Measurements from ENCODE around the gene TMEM150A.
"Not testable (repeated sequence)": the region's sequence is repeated elsewhere in the genome, so short reads cannot be mapped to it uniquely, and the experiment has no call there.

Gene TMEM150A

DNA sequence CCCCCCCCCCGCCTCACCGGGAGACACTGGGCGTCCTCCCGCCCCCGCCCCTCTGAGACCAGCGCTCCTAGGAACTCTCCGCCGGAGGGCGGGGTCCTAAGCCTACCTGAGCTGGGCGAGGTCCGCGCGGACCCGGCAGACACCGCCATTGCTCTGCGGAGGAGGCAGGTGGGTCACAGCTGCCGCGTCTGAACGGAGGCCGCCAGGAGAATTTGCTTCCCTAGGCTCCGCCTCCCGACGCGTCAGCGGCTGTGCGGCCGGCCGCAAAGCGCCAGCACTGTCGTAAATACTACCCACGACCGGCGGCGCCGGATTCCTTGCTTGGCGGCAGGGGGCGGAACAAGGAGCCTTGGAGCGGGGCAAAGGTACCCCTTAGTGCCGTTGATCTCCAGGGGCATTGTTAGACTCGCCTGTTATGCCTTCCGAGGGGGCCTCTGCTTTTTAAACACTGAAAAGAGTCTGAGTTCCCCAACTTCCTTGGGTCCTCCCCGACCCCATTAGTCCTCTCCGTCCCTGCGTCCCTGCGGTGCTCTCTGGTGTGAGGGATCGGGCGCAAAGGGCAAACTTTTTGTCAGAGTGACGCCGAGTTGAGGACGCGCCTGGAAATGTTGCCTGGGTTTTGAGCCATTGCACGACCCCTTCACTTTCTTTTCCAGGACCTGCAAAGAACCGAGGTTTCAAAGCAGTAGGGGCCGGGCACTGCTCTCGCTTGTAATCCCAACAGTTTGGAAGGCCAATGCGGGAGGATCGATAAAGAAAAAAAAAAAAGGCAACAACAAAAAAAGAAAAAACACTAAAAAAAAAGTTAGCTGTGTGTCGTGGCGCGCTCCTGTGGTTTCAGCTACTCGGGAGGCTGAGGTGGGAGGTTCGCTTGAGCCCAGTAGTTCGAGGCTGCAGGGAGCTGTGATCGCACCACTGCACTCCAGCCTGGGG, 41.0 kb downstream of the TMEM150A start, which contains the start of gene GGCX:
Gene GGCX (minus strand): TSS at position 214 of the 933 bp plus-strand sequence. CDS start 65 bp downstream, at position 149.
- DNase-seq = peak; percentile 79

DNA sequence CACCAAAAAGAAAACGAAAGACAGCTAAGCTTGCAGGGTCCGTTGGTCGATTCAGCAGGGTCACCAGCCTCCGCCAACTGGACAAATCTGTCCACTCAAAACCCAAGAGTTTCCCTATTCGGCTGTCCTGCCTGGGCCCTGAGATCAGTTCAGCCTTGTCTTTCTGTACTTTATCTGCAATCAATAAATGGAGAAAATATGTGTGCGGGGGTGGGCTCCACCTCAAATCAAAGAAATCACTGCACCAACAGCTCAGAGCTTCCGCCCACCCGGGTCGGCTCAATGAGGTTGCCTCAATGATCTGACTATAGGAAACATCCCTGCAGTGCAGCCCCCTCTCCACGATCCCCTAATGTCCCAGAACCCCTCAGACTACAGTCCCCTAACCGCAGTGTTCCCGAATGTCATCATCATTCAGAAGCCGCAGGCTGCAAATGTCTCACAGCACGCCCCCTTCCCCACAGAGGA, 41.7 kb downstream of the TMEM150A start:
- no peak for DNase-seq

DNA sequence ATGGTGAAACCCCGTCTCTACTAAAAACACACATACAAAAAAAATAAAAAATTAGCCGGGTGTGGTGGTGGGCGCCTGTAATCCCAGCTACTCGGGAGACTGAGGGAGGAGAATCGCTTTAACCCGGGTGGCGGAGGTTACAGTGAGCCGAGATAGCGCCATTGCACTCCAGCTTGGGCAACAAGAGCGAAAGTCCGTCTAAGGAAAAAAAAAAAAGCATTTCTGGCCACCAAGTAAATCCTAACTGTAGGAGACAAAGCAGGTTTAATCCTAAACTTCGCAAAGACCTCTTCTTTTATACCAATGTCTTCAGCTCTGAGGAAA, 42.1 kb downstream of the TMEM150A start:
- DNase-seq = not testable (repeated sequence)

DNA sequence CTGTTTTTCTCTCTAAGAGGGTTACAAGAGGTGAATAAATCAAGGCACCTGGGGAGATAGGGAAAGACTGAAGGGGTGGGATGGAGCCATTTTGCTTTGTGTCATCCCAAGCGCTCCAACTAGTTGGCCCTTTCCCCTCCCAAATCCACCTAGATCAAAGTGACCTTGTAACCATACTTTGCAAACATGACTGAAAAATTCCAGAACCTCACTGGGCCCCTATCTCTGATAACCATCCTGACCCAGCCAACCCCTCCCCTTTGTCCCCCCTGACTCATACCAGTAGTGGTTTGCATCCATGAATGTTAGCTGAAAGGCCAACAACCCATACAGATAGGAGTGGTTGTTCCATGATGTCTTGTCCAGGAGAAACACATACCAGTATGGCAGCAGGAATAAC, 44.3 kb downstream of the TMEM150A start:
- no peak for DNase-seq

DNA sequence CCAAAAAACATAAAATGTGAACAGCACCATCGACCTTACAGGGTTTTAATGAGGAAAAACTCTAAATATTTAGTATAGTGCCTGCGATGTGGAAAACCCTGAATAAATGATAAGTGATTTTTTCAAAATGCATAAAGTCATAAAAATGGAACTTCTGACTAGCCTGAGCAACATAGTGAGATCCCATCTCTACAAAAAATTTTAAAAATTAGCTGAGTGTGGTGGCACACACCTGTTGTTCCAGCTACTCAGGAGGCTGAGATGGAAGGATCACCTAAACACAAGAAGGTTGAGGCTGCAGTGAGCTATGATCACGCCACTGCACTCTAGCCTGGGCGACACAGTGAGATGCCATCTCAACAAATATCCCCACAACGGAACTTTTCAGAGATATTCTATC, 45.4 kb downstream of the TMEM150A start:
- DNase-seq = no peak

DNA sequence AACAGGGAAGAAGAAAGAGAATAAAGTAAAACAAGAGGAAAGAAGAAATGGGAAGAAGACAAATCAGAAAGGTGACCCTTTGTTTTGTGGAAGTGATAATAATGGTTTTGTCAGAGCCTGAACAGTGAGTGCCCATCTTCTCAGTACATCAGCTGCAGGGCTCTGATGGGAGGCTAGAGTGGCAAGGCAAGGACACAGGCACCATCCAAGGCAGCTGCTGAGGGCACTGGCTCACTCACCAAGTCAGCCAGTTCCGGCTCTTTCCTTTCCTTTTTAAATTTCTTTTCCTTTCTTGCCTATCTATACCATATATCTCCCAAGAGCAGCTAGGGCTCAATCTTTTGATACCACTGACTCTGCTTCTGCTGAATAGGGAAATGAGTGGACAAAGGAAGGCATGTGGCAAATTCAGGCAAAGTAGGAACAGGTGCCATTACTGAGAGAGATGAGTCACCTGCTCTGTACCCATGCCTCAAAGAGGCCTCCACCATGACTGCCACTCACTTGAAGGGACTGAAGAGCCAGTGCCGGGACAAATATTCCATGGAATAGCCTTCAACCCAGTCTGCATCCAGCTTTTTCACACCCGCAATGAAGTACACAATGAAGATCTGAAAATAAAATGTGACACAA, 47.4 kb downstream of the TMEM150A start:
- DNase-seq = no peak

DNA sequence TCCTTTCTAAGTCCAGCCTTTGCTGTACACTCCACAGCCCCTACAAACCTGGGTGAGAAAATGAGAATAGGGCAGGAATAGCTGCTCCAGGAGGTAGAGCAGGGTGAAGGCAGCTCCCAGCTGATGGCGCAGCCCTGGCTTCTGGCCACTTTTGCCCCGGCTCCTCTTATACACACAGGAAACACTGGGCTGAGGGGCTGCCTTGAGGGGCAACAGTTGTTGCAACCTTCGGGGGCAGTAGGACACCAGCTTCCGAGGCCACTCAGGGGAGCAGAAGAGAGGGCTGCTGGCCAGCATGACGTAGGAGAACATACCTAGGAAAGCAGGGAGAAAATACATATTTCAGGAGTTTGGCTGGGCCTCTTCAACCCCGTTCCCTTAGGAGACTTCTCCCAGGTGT, 49.3 kb downstream of the TMEM150A start:
- DNase-seq = no peak

DNA sequence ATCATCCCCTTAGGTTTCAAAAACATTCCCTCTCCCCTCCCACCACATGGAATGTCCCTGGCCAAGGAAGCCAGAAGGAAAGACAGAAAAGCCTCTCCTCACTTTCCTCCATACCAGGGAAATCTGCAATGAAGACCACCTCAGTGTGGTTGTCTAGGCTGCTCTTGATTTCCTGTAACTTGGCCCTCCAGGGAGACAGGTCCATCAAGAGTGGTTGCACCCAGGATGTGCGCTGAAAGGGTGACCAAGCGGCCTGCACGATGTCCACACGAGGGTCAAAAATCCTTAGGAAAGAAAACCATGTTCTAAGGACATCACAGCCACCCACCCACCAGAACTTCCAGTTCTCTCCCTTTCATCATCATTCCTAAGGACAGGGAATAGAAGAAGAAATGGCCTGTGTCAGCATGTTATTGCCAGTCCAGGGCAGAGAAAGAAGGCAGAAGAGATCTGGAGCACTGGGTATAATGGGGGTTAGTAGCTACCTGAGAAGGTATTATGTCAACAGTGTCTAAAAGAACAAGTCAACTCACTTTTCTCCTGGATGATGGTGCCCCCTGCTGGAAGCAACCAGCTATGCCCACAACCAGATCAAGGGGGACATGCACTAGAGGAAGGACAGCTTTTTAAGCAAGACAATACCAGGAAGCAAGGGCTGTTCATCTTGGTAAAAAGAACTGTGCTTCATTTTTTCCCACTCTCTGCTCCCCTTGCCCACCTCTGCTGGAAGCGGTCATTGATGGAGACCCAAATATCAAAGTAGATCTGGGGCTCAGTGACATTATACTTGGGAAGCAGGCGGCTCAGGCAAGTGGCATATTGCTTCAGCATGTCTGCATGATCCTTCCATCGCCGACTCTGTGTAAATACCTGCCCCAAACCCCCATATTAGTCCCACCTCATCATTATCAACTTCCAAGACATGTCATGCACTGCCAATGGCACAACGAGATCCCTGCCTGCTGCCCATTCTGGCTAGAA, 50.5 kb downstream of the TMEM150A start:
- peak; percentile 31 for DNase-seq

DNA sequence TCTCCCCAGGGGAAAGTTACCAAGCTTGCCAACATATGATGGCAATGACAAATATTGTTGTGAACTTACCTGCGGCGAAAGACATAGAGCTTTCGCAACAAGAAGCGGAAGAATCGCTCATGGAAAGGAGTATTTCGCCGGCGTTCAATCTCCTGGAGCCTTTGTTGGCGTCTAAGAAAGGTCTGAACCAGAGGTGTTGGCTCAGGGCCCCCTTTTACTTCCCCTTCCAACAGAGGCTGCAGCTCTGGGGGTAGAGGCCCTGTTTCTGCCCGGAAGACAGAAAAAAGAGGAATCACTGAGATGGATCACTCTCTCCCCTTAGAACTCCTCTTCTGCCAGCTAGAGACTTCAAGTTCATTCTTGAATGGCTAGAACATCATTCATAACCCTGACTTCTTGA, 52.0 kb downstream of the TMEM150A start:
- DNase-seq = no peak

DNA sequence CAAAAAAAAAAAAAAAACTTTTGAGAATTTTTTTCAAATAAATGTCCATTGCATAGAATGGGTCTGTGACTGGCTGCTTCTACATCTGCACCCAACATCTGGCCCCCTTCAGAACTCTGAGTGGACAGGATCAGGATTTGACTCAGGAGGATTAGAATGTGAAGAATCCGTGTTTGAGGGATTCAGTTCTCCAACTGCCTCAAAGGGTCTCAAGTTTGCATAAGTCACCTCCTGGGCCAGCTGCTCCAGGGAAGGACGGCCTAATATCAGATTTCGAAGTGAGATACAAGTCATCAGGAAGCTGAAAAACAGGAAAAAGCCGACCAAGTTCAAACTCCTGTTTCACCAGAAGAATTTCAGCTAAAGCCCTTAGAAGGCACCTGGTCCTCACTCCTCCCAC, 52.7 kb downstream of the TMEM150A start:
- DNase-seq = no peak

DNA sequence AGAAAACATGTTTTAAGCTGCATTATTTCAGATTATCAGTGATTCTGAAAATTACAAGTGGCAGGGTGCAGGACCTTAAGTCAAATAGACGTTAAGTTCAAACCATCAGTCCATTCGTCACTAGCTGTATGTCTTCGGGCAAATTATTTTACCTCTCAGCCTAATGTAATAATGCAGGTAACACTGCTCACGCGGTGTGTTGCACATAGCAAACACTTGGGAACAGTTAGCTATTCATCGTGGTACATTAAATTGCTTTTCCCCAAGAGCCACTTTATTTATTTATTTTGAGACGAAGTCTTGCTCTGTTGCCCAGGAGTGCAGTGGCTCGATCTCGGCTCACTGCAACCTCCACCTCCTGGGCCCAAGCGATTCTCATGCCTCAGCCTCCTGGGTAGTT, 53.4 kb downstream of the TMEM150A start:
- DNase-seq = no peak

DNA sequence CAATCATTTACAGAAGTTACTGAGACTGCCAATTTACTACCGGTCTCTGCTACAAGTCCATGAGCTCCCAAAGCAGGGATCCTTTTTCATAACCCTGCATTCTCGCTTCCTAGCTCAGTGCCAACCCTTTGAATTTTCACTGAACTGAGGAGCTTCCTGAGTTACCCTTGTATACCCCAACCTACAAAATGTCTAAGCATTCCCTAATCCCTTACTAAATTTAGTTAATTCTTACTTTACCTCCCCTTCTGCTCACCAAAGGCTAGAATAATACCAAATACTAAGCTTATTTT, 53.9 kb downstream of the TMEM150A start:
- no peak for DNase-seq
